Astrocyte (in vitro differentiated cells and primary cell): ENCODE data around the gene IRGQ. TPM values are rescaled to one million over a fixed set of nuclear protein-coding genes. Genes with fewer than 3 reads are reported as not detected.

Experiments used
- DNase-seq: peaks from one replicate; pipeline ENCODE4 v3.0.0-alpha.2; 2010; ENCODE audit warnings: low read depth
- FAIRE-seq: peaks from 2 replicates; lab custom pipeline; 2011; peaks lifted over from hg19 to GRCh38; lab: Jason Lieb, UNC
- H2AFZ ChIP-seq: 2 replicates; pipeline ENCODE4 v1.6.0; 2012; ENCODE audit warnings: low read depth, low read length, inconsistent platforms
- H3K27ac ChIP-seq: 2 replicates; pipeline ENCODE4 v1.5.1; 2011; ENCODE audit warnings: low read depth, low read length, inconsistent platforms
- H3K27me3 ChIP-seq: 2 replicates; pipeline ENCODE4 v1.6.0; 2011; ENCODE audit warnings: low read length, inconsistent platforms; ENCODE audit not compliant: insufficient read depth
- H3K36me3 ChIP-seq: 2 replicates; pipeline ENCODE4 v1.5.1; 2011; ENCODE audit warnings: low read length, inconsistent platforms; ENCODE audit not compliant: insufficient read depth
- H3K4me1 ChIP-seq: 2 replicates; pipeline ENCODE4 v1.5.1; 2011; ENCODE audit warnings: low read length, inconsistent platforms; ENCODE audit not compliant: insufficient read depth
- H3K4me2 ChIP-seq: 2 replicates; pipeline ENCODE4 v1.6.0; 2012; ENCODE audit warnings: low read length, inconsistent platforms
- H3K4me3 ChIP-seq: 2 replicates; pipeline ENCODE4 v1.5.1; 2011; ENCODE audit warnings: low read depth, mild to moderate bottlenecking, low read length, inconsistent platforms; ENCODE audit not compliant: insufficient read depth
- H3K79me2 ChIP-seq: 2 replicates; pipeline ENCODE4 v1.6.0; 2012; ENCODE audit warnings: mild to moderate bottlenecking, low read length, inconsistent platforms; ENCODE audit not compliant: insufficient read depth
- H3K9ac ChIP-seq: 2 replicates; pipeline ENCODE4 v1.6.0; 2012; ENCODE audit warnings: mild to moderate bottlenecking, low read length, inconsistent platforms
- H3K9me3 ChIP-seq: 2 replicates; pipeline ENCODE4 v1.5.1; 2012; ENCODE audit warnings: low read depth, mild to moderate bottlenecking, low read length, inconsistent platforms; ENCODE audit not compliant: insufficient read depth
- H4K20me1 ChIP-seq: 2 replicates; pipeline ENCODE4 v1.6.0; 2012; ENCODE audit warnings: low read length, inconsistent platforms; ENCODE audit not compliant: insufficient read depth
- H3K27ac Mint-ChIP-seq: one replicate; pipeline ENCODE4 v1.8.0; 2021; ENCODE audit warnings: mild to moderate bottlenecking, mixed read lengths; ENCODE audit not compliant: unreplicated experiment
- H3K27me3 Mint-ChIP-seq: one replicate; pipeline ENCODE4 v1.8.0; 2021; ENCODE audit warnings: low read depth, mixed read lengths; ENCODE audit not compliant: unreplicated experiment
- H3K36me3 Mint-ChIP-seq: one replicate; pipeline ENCODE4 v1.8.0; 2021; ENCODE audit warnings: low read depth, mixed read lengths; ENCODE audit not compliant: unreplicated experiment
- H3K4me1 Mint-ChIP-seq: one replicate; pipeline ENCODE4 v1.8.0; 2021; ENCODE audit warnings: low read depth, mixed read lengths; ENCODE audit not compliant: unreplicated experiment
- H3K4me3 Mint-ChIP-seq: one replicate; pipeline ENCODE4 v1.8.0; 2021; ENCODE audit warnings: mild to moderate bottlenecking, moderate library complexity, mixed read lengths; ENCODE audit not compliant: unreplicated experiment
- H3K9me3 Mint-ChIP-seq: one replicate; pipeline ENCODE4 v1.8.0; 2021; ENCODE audit warnings: mild to moderate bottlenecking, mixed read lengths; ENCODE audit not compliant: unreplicated experiment
- EZH2 ChIP-seq: IDR thresholded peaks from 2 replicates; pipeline ENCODE4 v1.6.1; 2012; ENCODE audit warnings: mild to moderate bottlenecking, low read length, inconsistent platforms; ENCODE audit not compliant: insufficient read depth
- total RNA-seq: library from RNA; stranded (reverse); gene quantifications from 2 replicates; pipeline ENCODE4 v1.2.1, GENCODE V29; 2021
- TF ChIP-seq, protein P1 (sequence below): IDR thresholded peaks from 2 replicates; pipeline ENCODE4 v1.5.1; 2011; ENCODE audit warnings: low read depth, mild to moderate bottlenecking, inconsistent platforms, low read length, moderate library complexity; ENCODE audit not compliant: insufficient read depth

The IRGQ gene
- total RNA-seq, 1 donor from 2014 or later, result 60.7 TPM

DNA sequence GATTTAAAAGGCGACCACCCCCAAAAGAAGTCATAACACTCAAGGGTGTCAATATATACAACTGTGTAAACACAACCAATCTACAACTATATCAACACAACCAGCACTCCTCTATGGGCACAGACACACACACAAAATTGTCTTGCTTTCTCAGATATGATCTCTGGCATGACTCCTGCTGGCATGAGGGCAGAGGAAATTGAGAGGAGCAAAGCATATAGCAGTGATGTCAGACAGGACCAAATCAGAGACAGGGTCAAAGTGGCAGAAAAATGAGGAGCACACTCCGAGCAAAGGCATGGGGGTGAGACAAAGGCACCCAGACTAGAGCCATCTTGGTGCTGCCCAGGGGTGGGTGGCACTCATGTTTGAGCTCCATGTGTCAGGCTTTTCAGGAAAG lies 9.6 kb downstream of the IRGQ start:
- no peaks in the 10 kb centered on the region for H3K9me3 ChIP-seq
- peaks cover 41% of the 10 kb centered on the region for H4K20me1 ChIP-seq
- no peak overlapping the region for H3K27ac ChIP-seq
- peaks cover 17% of the 10 kb centered on the region for H3K79me2 ChIP-seq
- no peak overlapping the region for H3K27ac Mint-ChIP-seq
- H3K4me2 ChIP-seq, result no peak overlapping the region
- H2AFZ ChIP-seq, result no peak overlapping the region
- peaks cover 15% of the 10 kb centered on the region for H3K36me3 ChIP-seq
- no peak overlapping the region for H3K4me3 ChIP-seq
- no peaks in the 10 kb centered on the region for H3K4me1 ChIP-seq
- TF ChIP-seq EZH2, result no peak
- TF ChIP-seq, protein P1, sequence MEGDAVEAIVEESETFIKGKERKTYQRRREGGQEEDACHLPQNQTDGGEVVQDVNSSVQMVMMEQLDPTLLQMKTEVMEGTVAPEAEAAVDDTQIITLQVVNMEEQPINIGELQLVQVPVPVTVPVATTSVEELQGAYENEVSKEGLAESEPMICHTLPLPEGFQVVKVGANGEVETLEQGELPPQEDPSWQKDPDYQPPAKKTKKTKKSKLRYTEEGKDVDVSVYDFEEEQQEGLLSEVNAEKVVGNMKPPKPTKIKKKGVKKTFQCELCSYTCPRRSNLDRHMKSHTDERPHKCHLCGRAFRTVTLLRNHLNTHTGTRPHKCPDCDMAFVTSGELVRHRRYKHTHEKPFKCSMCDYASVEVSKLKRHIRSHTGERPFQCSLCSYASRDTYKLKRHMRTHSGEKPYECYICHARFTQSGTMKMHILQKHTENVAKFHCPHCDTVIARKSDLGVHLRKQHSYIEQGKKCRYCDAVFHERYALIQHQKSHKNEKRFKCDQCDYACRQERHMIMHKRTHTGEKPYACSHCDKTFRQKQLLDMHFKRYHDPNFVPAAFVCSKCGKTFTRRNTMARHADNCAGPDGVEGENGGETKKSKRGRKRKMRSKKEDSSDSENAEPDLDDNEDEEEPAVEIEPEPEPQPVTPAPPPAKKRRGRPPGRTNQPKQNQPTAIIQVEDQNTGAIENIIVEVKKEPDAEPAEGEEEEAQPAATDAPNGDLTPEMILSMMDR, result no peak
- FAIRE-seq (no peak), DNase-seq (no peak)
- H3K9me3 Mint-ChIP-seq, result no peaks in the 10 kb centered on the region
- no peaks in the 10 kb centered on the region for H3K27me3 ChIP-seq
- no peaks in the 10 kb centered on the region for H3K27me3 Mint-ChIP-seq
- no peak overlapping the region for H3K4me3 Mint-ChIP-seq
- no peak overlapping the region for H3K9ac ChIP-seq
- H3K4me1 Mint-ChIP-seq, result peaks cover 2% of the 10 kb centered on the region
- H3K36me3 Mint-ChIP-seq, result peaks cover 14% of the 10 kb centered on the region

GRCh38 chr19:43584484-43584883 lies 11.4 kb downstream of the IRGQ start:
- H3K4me1 Mint-ChIP-seq, result peaks cover 2% of the 10 kb centered on the region
- no peak overlapping the region for H3K4me3 Mint-ChIP-seq
- FAIRE-seq, result no peak

GRCh38 chr19:43582495-43582894 lies 13.4 kb downstream of the IRGQ start:
- TF ChIP-seq EZH2, result no peak
- TF ChIP-seq, protein P1, result no peak
- no peak overlapping the region for H3K27ac ChIP-seq

More at GRCh38 chr19:43584484-43584883, 11.4 kb downstream of the IRGQ start:
- Histone ChIP-seq H3K36me3 (peaks cover 11% of the 10 kb centered on the region), H3K27ac (no peak overlapping the region), H3K79me2 (peaks cover 11% of the 10 kb centered on the region), H3K9ac (no peak overlapping the region), H4K20me1 (peaks cover 22% of the 10 kb centered on the region), H2AFZ (no peak overlapping the region), H3K4me2 (no peak overlapping the region), H3K27me3 (no peaks in the 10 kb centered on the region), H3K9me3 (no peaks in the 10 kb centered on the region), H3K4me1 (peaks cover 4% of the 10 kb centered on the region), H3K4me3 (no peak overlapping the region)
- no peaks in the 10 kb centered on the region for H3K9me3 Mint-ChIP-seq
- H3K27me3 Mint-ChIP-seq, result peaks cover 5% of the 10 kb centered on the region
- TF ChIP-seq, protein P1, result no peak
- TF ChIP-seq EZH2, result no peak
- no peak overlapping the region for H3K27ac Mint-ChIP-seq
- H3K36me3 Mint-ChIP-seq, result peaks cover 11% of the 10 kb centered on the region
- DNase-seq, result no peak

More at GRCh38 chr19:43582495-43582894, 13.4 kb downstream of the IRGQ start:
- peaks cover 15% of the 10 kb centered on the region for H4K20me1 ChIP-seq
- FAIRE-seq, result no peak
- no peak overlapping the region for H3K4me2 ChIP-seq
- no peak overlapping the region for H3K4me3 ChIP-seq
- peaks cover 13% of the 10 kb centered on the region for H3K27me3 Mint-ChIP-seq
- H3K79me2 ChIP-seq, result peaks cover 6% of the 10 kb centered on the region
- H3K27me3 ChIP-seq, result no peaks in the 10 kb centered on the region
- H3K9me3 ChIP-seq, result no peaks in the 10 kb centered on the region
- no peak overlapping the region for H3K27ac Mint-ChIP-seq
- peaks cover 13% of the 10 kb centered on the region for H3K36me3 Mint-ChIP-seq
- no peak for DNase-seq
- H3K36me3 ChIP-seq, result peaks cover 8% of the 10 kb centered on the region
- no peak overlapping the region for H3K9ac ChIP-seq
- no peaks in the 10 kb centered on the region for H3K9me3 Mint-ChIP-seq
- H3K4me1 ChIP-seq, result peaks cover 4% of the 10 kb centered on the region
- no peak overlapping the region for H2AFZ ChIP-seq
- H3K4me3 Mint-ChIP-seq, result no peak overlapping the region
- peaks cover 2% of the 10 kb centered on the region for H3K4me1 Mint-ChIP-seq
